Right lobe of liver (tissue), 6 donors: ENCODE measurements around the gene ITGAD. TPM values are rescaled to one million over a fixed set of nuclear protein-coding genes. Genes with fewer than 3 reads are reported as not detected.

ENCODE experiments used
- ATAC-seq, 4 donors: fragments of 200-7000 bp; cut with Tn5 transposase; one replicate each; pipeline ENCODE4 v1.9.1; 2020; ENCODE audit warnings: mild to moderate bottlenecking in 4 of 4, moderate library complexity in 4 of 4
- DNase-seq, 3 donors: peaks; one replicate each; pipeline ENCODE4 v3.0.0-alpha.2; 2020
- H3K27ac ChIP-seq, 3 donors: fragments of 200-600 bp; one replicate each; pipeline ENCODE4 v1.8.0; 2022
- H3K27me3 ChIP-seq, 2 donors: fragments of 200-600 bp; one replicate each; pipeline ENCODE4 v1.8.0; 2022
- H3K36me3 ChIP-seq, 4 donors: fragments of 200-600 bp; sonication (generic) in 1 of 4; one replicate each; pipeline versions ENCODE4 v1.5.1 to v1.8.0; 2017 to 2022; ENCODE audit warnings: control low read depth in 1 of 4
- H3K4me1 ChIP-seq, 4 donors: fragments of 200-600 bp; sonication (generic) in 1 of 4; one replicate each; pipeline versions ENCODE4 v1.5.1 to v1.8.0; 2017 to 2022; ENCODE audit warnings: control low read depth in 1 of 4
- H3K4me3 ChIP-seq, 3 donors: fragments of 200-600 bp; one replicate each; pipeline ENCODE4 v1.8.0; 2022
- H3K9me3 ChIP-seq, 4 donors: fragments of 200-600 bp; sonication (generic) in 1 of 4; one replicate each; pipeline versions ENCODE4 v1.5.1 to v1.8.0; 2017 to 2022; ENCODE audit warnings: control low read depth in 1 of 4
- POLR2A ChIP-seq: fragments of 450-650 bp; IDR thresholded peaks from one replicate; pipeline ENCODE4 v1.6.1; 2017; ENCODE audit warnings: antibody characterized with exemption, mild to moderate bottlenecking
- WGBS: methylation state at CpG from one replicate; pipeline ENCODE4 v1.1.6; 2018; ENCODE audit warnings: low coverage, low lambda C conversion rate; ENCODE audit not compliant: insufficient coverage; ENCODE audit errors: missing lambda C conversion rate; 5-methylcytosine and 5-hydroxymethylcytosine counted together
- intact Hi-C, 2 donors: fragments of 100-400 bp; cut with DNase I; formaldehyde crosslinking; loops; one replicate each; pipeline versions ENCODE4 v1.11.2 to v1.14.1; 2022
- total RNA-seq, 6 experiments: library from RNA; depleted of rRNA in 2 of 6; stranded (reverse); fragments of >200 nt in 2 of 6; fragmentation: NEBNext Ultra II Directional in 3 of 6; extraction: Animal tissue kit (Norgen Biotek cat#: 25700) in 3 of 6; gene quantifications; one replicate each; pipeline versions ENCODE4 v1.1.0 to v1.2.4, GENCODE V29; 2016 to 2023
- TF ChIP-seq, protein P1 (sequence below), 4 donors: fragments of 200-600 bp in 3 of 4; fragments of 450-650 bp in 1 of 4; IDR thresholded peaks; one replicate each; pipeline versions ENCODE4 v1.5.1 to v1.8.0; 2016 to 2022; ENCODE audit warnings: antibody characterized with exemption in 4 of 4, mild to moderate bottlenecking in 2 of 4
- donor health status: DM: no; HTN: yes; CAD: no.
- donor health status: DM: no; HTN: no; CAD: no.
- donor health status: DM: no; HTN: no; CAD: no.
- donor health status: DM: no; HTN: yes; CAD: no.
- donor health status: DM: no; HTN: yes; CAD: no.

The ITGAD gene
- total RNA-seq, 6 experiments from 2014 or later: 0.13 to 2.0 (median 0.69) TPM; not detected in 2

DNA sequence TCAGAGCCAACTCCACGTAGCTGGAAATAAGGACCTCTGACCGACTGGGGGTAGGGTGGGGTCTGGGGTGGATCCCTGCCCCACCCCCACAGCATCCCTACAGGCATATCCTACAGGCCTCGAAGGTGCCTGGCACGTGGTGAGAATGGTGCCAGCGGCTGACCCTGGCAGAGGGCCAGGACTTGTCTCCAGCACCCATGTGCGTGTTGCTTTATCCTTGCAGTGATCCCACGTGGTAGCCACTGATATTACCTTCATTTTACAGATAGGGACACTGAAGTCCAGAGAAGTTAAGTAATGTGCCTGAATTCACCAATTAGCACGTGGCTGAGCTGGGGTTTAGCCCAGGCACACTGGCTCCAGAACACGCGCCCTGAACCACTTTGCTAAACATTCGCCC is 8.3 kb downstream of the ITGAD start:
- Histone ChIP-seq H3K36me3 (no peaks in the 10 kb centered on the region), H3K27me3 (no peaks in the 10 kb centered on the region), H3K9me3 (no peaks in the 10 kb centered on the region), H3K4me3 (no peak overlapping the region), H3K4me1 (no peaks in the 10 kb centered on the region), H3K27ac (no peak overlapping the region)
- ATAC-seq: no peak
- no peak for DNase-seq
- whole genome bisulfite sequencing: 62% methylated on average over 2 of the region's 11 CpGs
- no peak for TF ChIP-seq POLR2A
- TF ChIP-seq, protein P1, sequence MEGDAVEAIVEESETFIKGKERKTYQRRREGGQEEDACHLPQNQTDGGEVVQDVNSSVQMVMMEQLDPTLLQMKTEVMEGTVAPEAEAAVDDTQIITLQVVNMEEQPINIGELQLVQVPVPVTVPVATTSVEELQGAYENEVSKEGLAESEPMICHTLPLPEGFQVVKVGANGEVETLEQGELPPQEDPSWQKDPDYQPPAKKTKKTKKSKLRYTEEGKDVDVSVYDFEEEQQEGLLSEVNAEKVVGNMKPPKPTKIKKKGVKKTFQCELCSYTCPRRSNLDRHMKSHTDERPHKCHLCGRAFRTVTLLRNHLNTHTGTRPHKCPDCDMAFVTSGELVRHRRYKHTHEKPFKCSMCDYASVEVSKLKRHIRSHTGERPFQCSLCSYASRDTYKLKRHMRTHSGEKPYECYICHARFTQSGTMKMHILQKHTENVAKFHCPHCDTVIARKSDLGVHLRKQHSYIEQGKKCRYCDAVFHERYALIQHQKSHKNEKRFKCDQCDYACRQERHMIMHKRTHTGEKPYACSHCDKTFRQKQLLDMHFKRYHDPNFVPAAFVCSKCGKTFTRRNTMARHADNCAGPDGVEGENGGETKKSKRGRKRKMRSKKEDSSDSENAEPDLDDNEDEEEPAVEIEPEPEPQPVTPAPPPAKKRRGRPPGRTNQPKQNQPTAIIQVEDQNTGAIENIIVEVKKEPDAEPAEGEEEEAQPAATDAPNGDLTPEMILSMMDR (IDR thresholded peaks at IDR 0.05): no peak
- intact Hi-C loops: no loop called here

DNA sequence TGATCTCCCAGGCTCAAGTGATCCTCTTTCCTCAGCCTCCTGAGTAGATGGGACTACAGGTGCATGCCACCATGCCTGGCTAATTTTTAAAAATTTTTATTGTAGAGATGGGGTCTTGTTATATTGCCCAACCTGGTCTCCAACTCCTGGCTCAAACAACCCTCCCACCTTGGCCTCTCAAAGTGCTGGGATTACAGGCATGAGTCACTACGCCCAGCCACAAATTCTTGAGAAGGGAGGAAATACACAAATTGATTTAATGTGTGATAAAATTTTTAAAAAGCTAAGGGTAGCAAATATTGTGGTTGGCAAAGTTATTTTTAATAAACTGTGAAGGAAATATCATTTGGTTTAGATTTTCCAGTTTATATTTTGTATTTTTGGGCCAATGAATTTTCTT is 9.6 kb downstream of the ITGAD start:
- WGBS: 67% methylated on average over 1 of the region's 1 CpG
- intact Hi-C loops: no loop called here
- TF ChIP-seq POLR2A: no peak
- TF ChIP-seq, protein P1 (IDR thresholded peaks at IDR 0.05): no peak
- H3K27ac ChIP-seq: no peak overlapping the region
- DNase-seq (no peak), ATAC-seq (no peak)
- H3K9me3 ChIP-seq: no peaks in the 10 kb centered on the region
- no peak overlapping the region for H3K4me3 ChIP-seq
- H3K4me1 ChIP-seq: no peaks in the 10 kb centered on the region
- H3K36me3 ChIP-seq: no peaks in the 10 kb centered on the region
- H3K27me3 ChIP-seq: no peaks in the 10 kb centered on the region

DNA sequence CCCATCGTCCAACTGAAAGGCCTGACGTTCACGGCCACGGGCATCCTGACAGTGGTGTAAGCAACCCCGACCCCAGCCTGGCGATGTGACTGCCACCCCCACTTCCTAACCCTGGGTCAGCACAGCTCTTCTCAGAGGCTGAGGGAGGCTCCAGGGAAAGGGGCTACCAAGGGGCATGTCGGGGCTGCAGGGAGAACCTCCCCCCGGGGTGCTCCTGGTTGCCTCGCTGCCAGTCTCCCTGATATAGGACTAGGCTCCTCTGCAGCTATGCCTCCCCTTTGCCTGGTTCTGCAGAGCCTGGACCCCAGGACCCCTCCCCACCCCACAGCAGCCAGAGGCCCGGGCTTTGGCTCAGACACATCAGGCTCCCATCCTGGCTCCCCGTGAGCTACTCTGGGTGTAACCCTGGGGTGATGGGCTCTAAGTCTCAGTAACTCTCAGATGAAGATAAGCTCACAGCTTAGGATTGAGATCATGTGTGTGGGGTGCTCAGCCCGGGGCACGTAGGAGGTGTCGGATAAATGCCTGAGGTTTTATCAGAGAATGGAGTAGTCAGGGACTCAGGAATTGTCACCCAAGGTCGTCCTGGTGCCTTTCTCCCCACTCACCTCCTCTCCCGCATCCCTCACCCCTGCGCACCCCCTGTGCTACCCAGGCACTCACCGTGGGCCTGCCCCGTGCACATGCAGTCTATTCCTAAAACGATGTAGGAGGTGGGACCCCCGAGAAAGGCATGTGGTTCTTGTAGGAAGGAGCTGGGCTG is 10.6 kb downstream of the ITGAD start:
- Histone ChIP-seq H3K27ac (no peak overlapping the region), H3K9me3 (no peaks in the 10 kb centered on the region), H3K4me1 (no peaks in the 10 kb centered on the region), H3K27me3 (no peaks in the 10 kb centered on the region), H3K4me3 (no peak overlapping the region), H3K36me3 (no peaks in the 10 kb centered on the region)
- ATAC-seq: no peak
- intact Hi-C loops: no loop called here
- no peak for TF ChIP-seq POLR2A
- TF ChIP-seq, protein P1 (IDR thresholded peaks at IDR 0.05): no peak
- WGBS: 40% methylated on average over 1 of the region's 21 CpGs
- DNase-seq: no peak

DNA sequence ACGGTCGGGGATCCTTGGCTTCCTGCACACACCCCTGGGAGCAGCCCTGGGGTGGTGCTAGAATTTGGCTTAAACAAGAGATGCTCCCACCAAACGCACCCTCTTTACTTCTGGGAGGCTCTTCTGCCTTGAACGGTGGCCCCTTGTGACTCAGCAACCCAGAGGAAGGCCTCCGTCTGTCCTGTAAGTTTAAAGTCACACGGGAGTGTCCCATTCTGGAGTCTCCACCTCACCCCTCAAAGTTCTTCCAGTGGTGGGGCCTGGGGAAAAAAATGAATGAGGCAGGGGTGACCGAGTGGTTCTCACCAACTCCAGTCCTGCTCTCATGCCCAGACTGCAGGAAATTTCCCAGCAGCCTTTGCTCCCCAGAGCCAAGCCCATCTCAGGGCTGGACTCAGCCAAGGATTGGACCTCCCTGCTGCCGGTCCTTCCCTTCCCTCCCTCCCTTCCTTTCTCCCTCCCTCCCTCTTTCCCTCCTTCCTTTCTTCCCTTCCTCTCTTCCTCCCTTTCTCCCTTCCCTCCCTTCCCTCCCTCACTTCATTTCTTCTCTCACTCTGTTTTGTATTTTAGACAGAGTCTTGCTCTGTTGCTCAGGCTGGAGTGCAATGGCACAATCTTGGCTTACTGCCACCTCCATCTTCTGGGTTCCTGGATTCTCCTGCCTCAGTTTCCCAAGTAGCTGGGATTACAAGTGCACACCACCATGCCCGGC is 11.4 kb downstream of the ITGAD start:
- no peak for TF ChIP-seq POLR2A
- TF ChIP-seq, protein P1 (IDR thresholded peaks at IDR 0.05): no peak
- H3K27me3 ChIP-seq: no peaks in the 10 kb centered on the region
- 60% methylated on average over 3 of the region's 9 CpGs for WGBS
- ATAC-seq (no peak), DNase-seq (no peak)
- H3K27ac ChIP-seq: no peak overlapping the region
- no peak overlapping the region for H3K4me3 ChIP-seq
- H3K36me3 ChIP-seq: no peaks in the 10 kb centered on the region
- no peaks in the 10 kb centered on the region for H3K9me3 ChIP-seq
- H3K4me1 ChIP-seq: no peaks in the 10 kb centered on the region
- intact Hi-C loops: no loop called here
